ENCODE data around the gene PIK3IP1. TPM values are rescaled to one million over a fixed set of nuclear protein-coding genes. Genes with fewer than 3 reads are reported as not detected.

The PIK3IP1 gene
- total RNA-seq, 4 donors from 2014 or later, result 7.0 to 53.0 (median 19.2) TPM

GRCh38 chr22:31308181-31308580 lies 15.9 kb upstream of the PIK3IP1 start:
- DNase-seq, result no peak
- H3K27ac ChIP-seq, result no peak overlapping the region
- TF ChIP-seq, protein P1, sequence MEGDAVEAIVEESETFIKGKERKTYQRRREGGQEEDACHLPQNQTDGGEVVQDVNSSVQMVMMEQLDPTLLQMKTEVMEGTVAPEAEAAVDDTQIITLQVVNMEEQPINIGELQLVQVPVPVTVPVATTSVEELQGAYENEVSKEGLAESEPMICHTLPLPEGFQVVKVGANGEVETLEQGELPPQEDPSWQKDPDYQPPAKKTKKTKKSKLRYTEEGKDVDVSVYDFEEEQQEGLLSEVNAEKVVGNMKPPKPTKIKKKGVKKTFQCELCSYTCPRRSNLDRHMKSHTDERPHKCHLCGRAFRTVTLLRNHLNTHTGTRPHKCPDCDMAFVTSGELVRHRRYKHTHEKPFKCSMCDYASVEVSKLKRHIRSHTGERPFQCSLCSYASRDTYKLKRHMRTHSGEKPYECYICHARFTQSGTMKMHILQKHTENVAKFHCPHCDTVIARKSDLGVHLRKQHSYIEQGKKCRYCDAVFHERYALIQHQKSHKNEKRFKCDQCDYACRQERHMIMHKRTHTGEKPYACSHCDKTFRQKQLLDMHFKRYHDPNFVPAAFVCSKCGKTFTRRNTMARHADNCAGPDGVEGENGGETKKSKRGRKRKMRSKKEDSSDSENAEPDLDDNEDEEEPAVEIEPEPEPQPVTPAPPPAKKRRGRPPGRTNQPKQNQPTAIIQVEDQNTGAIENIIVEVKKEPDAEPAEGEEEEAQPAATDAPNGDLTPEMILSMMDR (IDR thresholded peaks at IDR 0.05), result no peak
- no peaks in the 10 kb centered on the region for H3K9me3 ChIP-seq
- intact Hi-C loops (cut with DNase I), result no loop called here
- H3K4me1 ChIP-seq, result peaks cover 0 to 22% (median 3%) of the 10 kb centered on the region in 3 donors
- no peak overlapping the region for H3K4me3 ChIP-seq
- H3K27me3 ChIP-seq, result no peaks in the 10 kb centered on the region
- no peaks in the 10 kb centered on the region for H3K36me3 ChIP-seq

DNA sequence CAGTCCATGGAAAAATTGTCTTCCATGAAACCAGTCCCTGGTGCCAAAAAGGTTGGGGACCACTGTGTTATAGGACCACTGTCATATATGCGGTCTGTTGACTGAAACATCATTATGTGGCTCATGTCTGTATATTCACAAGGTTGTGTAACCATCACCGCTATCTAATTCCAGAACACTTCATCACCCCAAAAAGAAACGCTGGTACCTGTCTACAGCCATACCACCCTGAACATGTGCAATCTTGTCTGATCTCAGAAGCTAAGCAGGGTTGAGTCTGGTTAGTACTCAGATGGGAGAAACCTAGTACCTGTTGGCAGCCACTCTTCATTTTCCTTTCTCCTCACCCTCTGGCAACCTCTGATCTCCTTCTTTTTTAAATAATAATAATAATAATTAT lies 12.9 kb upstream of the PIK3IP1 start:
- DNase-seq, result no peak
- Histone ChIP-seq H3K36me3 (no peaks in the 10 kb centered on the region), H3K27ac (no peak overlapping the region), H3K4me3 (no peak overlapping the region), H3K9me3 (no peaks in the 10 kb centered on the region), H3K27me3 (no peaks in the 10 kb centered on the region), H3K4me1 (peaks cover 0 to 20% (median 0%) of the 10 kb centered on the region in 3 donors)
- intact Hi-C loops (cut with DNase I), result no loop called here
- TF ChIP-seq, protein P1 (IDR thresholded peaks at IDR 0.05), result no peak
- no peak for TF ChIP-seq POLR2A (IDR thresholded peaks at IDR 0.05)
- 43 to 51% methylated on average over 3 of the region's 3 CpGs for WGBS, 2 donors

DNA sequence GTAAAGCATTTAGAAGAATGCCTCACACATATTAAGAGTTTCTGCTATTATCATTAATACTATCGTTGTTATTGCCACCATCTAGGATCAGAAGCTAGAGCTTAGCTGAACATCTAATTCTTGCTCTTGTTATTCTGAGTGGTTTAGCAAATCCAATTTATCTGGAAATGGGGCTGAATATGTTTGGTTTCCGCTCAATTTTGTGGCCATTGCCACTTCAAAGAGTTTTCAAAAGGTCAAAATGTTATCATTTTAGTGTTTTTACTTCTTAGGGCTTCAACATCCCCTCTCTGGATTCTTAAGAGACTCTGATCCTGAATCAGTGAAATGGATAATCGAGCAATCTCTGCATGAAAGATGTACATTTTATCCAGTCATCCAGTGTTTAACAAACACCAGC lies 10.2 kb upstream of the PIK3IP1 start:
- Histone ChIP-seq H3K4me3 (no peak overlapping the region), H3K27ac (no peak overlapping the region), H3K36me3 (no peaks in the 10 kb centered on the region), H3K27me3 (no peaks in the 10 kb centered on the region), H3K4me1 (peaks cover 0 to 21% (median 0%) of the 10 kb centered on the region in 3 donors), H3K9me3 (no peaks in the 10 kb centered on the region)
- TF ChIP-seq, protein P1 (IDR thresholded peaks at IDR 0.05), result no peak
- TF ChIP-seq POLR2A (IDR thresholded peaks at IDR 0.05), result no peak
- 86 to 96% methylated on average over 3 of the region's 3 CpGs for WGBS, 2 donors
- intact Hi-C loops (cut with DNase I), result no loop called here
- no peak for DNase-seq

GRCh38 chr22:31302006-31302405 lies 9.7 kb upstream of the PIK3IP1 start:
- Histone ChIP-seq H3K9me3 (no peaks in the 10 kb centered on the region), H3K27me3 (no peaks in the 10 kb centered on the region), H3K36me3 (no peaks in the 10 kb centered on the region), H3K4me1 (peaks cover under 1 to 26% (median 2%) of the 10 kb centered on the region in 3 donors), H3K4me3 (no peak overlapping the region), H3K27ac (no peak overlapping the region)
- intact Hi-C loops (cut with DNase I), result no loop called here
- TF ChIP-seq, protein P1 (IDR thresholded peaks at IDR 0.05), result no peak
- no peak for TF ChIP-seq POLR2A (IDR thresholded peaks at IDR 0.05)
- no peak for DNase-seq

GRCh38 chr22:31300896-31301295 lies 8.6 kb upstream of the PIK3IP1 start:
- no peaks in the 10 kb centered on the region for H3K36me3 ChIP-seq
- no peak for TF ChIP-seq POLR2A (IDR thresholded peaks at IDR 0.05)
- TF ChIP-seq, protein P1 (IDR thresholded peaks at IDR 0.05), result no peak
- H3K9me3 ChIP-seq, result no peaks in the 10 kb centered on the region
- H3K27ac ChIP-seq, result no peak overlapping the region
- no peaks in the 10 kb centered on the region for H3K27me3 ChIP-seq
- 69 to 77% methylated on average over 3 of the region's 3 CpGs for WGBS, 2 donors
- peaks cover 10 to 28% (median 11%) of the 10 kb centered on the region in 3 donors for H3K4me1 ChIP-seq
- no peak overlapping the region for H3K4me3 ChIP-seq
- no peak for DNase-seq
- intact Hi-C loops (cut with DNase I), result no loop called here
